Stimulated activated CD8-positive, alpha-beta memory T cell treated with anti-CD3 and anti-CD28 coated beads, Interleukin-12 subunit alpha, Interleukin-12 subunit beta, amount 100 ng/mL, for 24 hours (primary cell): ENCODE measurements around the gene CHERP.
"Not testable (repeated sequence)": the region's sequence is repeated elsewhere in the genome, so short reads cannot be mapped to it uniquely, and the experiment has no call there.

Experiments
- DNase-seq: peaks from one replicate; pipeline ENCODE4 v3.0.0-alpha.2; 2020; ENCODE audit errors: extremely low read depth

Gene CHERP

GRCh38 chr19:16576690-16577530 is 34.7 kb upstream of the CHERP start:
- DNase-seq, result no peak

GRCh38 chr19:16575861-16576689 is 33.8 kb upstream of the CHERP start:
- DNase-seq, result no peak

DNA sequence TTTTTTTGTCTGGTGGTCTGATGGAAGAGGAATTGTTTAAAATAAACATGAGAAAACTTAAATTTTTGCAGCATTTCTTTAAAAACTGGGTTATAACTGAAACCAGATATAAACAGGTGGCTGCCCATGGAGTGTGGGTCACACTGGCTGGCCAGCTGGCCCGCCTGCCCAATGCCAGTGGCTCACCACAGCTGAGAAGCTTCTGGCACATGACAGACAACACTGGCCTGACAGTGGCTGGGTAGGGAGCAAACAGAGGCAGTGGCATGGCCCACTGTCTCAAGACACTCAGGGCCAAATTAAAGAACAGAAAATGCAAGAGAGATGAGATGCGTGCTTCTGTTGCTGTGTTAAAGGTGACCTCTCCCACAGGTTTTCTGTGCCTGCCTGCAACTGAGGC is 33.0 kb upstream of the CHERP start:
- DNase-seq, result no peak

GRCh38 chr19:16573925-16574324 is 31.7 kb upstream of the CHERP start:
- no peak for DNase-seq

GRCh38 chr19:16573296-16573695 is 31.1 kb upstream of the CHERP start:
- DNase-seq, result no peak

GRCh38 chr19:16572332-16573211 is 30.3 kb upstream of the CHERP start, which contains the start of gene SLC35E1:
Gene SLC35E1 (minus strand): TSS chr19:16572415. CDS start chr19:16572364, 51 bp downstream.
- peak; percentile 71 for DNase-seq

GRCh38 chr19:16571822-16572331 is 29.6 kb upstream of the CHERP start:
- DNase-seq, result no peak

DNA sequence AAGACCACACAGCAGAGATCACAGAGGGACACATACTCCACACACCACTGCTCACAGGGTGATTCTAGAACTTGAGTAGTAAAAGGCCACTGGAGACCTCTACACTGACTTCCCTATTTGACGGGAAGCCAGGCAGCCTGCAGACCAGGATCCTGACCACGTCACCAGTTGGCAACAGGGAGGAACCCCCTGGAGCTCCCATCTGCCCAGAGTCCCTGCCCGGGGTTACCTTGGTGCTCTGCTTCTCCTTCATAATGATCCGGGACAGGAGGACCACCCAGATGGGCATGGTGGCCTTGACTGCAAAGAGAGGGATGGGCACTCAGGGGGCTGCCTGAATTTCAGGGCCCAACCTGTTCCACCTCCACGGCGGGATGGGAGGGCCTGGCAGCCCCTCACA is 29.0 kb upstream of the CHERP start:
- no peak for DNase-seq

GRCh38 chr19:16569609-16570320 is 27.5 kb upstream of the CHERP start:
- no peak for DNase-seq

- DNase-seq, result no peak
These were observed 24.5 kb upstream of the CHERP start for GRCh38 chr19:16566702-16567101.

GRCh38 chr19:16566161-16566560 is 23.9 kb upstream of the CHERP start:
- no peak for DNase-seq

DNA sequence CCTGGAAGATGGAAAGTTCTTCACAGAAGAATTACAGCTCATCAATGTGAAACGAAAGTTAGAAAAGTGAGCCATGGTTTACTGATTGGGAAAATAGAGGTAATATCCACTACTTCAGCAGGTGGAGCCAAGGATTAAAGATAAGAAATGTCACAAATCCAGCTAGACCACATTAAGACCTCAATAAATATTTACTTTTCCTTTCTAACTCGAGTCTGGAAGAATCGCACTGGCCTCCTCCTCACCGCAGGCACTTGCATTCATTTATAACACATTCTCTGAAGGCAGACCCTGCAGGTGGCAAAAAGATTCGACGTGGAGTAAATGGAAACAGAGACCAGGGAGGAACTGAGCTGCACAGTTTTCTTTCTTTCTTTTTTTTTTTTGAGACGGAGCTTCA is 22.6 kb upstream of the CHERP start:
- DNase-seq, result no peak

DNA sequence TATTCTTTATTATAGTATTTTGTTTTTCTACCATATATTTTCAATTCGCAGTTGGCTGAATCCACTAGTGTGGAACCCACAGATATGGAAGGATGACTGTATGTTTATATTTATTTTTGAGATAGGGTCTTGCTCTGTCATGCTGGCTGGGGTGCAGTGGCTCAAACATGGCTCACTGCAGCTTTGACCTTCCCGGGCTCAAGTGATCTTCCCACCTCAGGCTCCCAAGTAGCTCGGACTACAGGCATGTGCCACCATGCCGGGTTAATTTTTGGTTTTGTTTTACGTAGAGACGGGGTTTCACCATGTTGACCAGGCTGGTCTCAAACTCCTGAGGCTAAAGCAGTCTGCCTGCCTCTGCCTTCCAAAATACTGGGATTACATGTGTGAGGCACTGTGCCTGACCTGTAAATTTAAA is 20.4 kb upstream of the CHERP start:
- DNase-seq, result no peak

GRCh38 chr19:16561382-16561781 is 19.1 kb upstream of the CHERP start:
- DNase-seq, result no peak

DNA sequence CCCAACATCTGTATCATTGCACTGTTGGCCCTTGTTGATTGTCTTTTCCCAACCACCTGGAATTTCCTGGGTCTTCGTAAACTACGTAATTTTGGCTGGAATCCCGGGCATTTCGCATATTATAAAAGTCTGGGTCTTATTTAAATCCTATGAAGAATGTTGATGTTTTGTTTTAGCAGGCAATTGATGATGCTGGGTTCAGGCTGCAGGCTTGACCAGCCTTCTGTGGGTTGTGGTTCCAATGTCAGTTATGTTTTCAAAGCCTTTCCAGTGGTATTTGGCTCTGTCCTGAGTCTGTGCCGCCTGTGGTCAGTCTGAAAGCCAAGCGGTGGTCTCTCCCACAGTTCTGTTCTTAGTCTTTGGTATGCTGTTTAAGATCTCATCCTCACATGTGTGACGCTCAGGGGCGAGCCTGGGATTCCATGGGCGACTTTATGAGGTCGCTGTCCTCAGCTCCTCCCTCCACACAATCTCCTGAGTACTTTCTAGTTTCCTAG is 17.6 kb upstream of the CHERP start:
- DNase-seq, result no peak

DNA sequence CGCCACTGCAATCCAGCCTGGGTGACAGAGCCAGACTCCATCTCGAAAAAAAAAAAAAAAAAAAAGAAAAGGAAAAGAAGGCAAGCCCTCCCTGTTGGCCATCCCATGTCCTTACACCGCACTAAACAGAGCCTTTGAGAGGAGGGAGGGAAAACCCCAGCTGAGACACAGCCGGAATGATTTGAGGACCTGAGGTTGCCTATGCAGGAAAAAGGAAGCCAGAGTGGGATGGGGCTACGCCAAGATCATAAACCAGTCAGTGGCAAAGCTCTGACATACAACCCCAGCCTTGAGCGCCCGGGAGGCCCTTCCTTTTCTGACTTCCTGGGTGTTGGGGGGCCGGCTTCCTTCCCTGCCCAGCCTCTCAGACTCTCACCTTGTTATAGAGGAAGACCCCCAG is 12.5 kb upstream of the CHERP start:
- no peak for DNase-seq

- DNase-seq, result not testable (repeated sequence)
These were observed 9.7 kb upstream of the CHERP start for GRCh38 chr19:16551902-16552301.

GRCh38 chr19:16548956-16549355 is 6.7 kb upstream of the CHERP start:
- no peak for DNase-seq

- DNase-seq, result no peak
These were observed 2.4 kb upstream of the CHERP start for GRCh38 chr19:16544473-16545231.

DNA sequence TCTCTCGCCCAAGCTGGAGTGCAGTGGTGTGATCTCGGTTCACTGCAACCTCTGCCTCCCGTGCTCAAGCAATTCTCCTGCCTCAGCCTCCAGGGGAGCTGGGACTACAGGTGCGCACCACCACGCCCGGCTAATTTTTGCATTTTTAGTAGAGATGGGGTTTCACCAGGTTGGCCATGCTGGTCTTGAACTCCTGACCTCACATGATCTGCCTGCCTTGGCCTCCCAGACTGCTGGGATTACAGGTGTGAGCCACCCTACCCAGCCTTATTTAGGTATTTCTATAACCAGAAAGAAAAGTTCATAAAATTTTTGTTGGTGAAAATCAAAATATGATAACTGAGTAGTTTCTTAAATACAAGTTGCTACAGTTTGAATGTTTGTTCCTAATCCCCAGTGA is 1.5 kb upstream of the CHERP start:
- DNase-seq, result not testable (repeated sequence)
